Activated CD4-positive, alpha-beta T cell treated with anti-CD3 and anti-CD28 coated beads, Interleukin-2, amount 10 ng/mL, durations not matched to agents 7 days and 5 days (primary cell): ENCODE measurements around the gene INTS11. TPM values are rescaled to one million over a fixed set of nuclear protein-coding genes. Genes with fewer than 3 reads are reported as not detected.

Experiments used
- CTCF ChIA-PET: fragments of 350-600 bp; sonication (Branson Sonifier 250); formaldehyde crosslinking; loops from one replicate; lab custom pipeline; 2021; ENCODE audit warnings: antibody characterized with exemption; lab: Charles Lee
- POLR2A ChIA-PET: fragments of 350-600 bp; sonication (Branson Sonifier 250); formaldehyde crosslinking; loops from one replicate; lab custom pipeline; 2021; ENCODE audit warnings: antibody characterized with exemption; lab: Charles Lee
- DNase-seq: peaks from one replicate; pipeline ENCODE4 v3.0.0-alpha.2; 2020
- H3K27ac Mint-ChIP-seq: one replicate; pipeline ENCODE4 v1.8.0; 2021; ENCODE audit warnings: mild to moderate bottlenecking, moderate library complexity, mixed read lengths
- H3K27me3 Mint-ChIP-seq: one replicate; pipeline ENCODE4 v1.8.0; 2021; ENCODE audit warnings: mixed read lengths
- H3K36me3 Mint-ChIP-seq: one replicate; pipeline ENCODE4 v1.8.0; 2021; ENCODE audit warnings: low read depth, mixed read lengths
- H3K4me1 Mint-ChIP-seq: one replicate; pipeline ENCODE4 v1.8.0; 2021; ENCODE audit warnings: mixed read lengths
- H3K4me3 Mint-ChIP-seq: one replicate; pipeline ENCODE4 v1.8.0; 2021; ENCODE audit warnings: mild to moderate bottlenecking, moderate library complexity, mixed read lengths
- H3K9me3 Mint-ChIP-seq: one replicate; pipeline ENCODE4 v1.8.0; 2021; ENCODE audit warnings: mixed read lengths
- total RNA-seq, 2 experiments: library from RNA; stranded (reverse); gene quantifications; one replicate each; pipeline ENCODE4 v1.2.3, GENCODE V29; 2021

INTS11 gene
- total RNA-seq, 2 experiments from 2014 or later = 123 to 126 TPM

GRCh38 chr1:1284221-1285101 is 40.0 kb downstream of the INTS11 start:
- no peaks in the 10 kb centered on the region for H3K36me3 Mint-ChIP-seq
- ChIA-PET CTCF (interaction anchor here (1.4 kb wide), 1 partner anchor 161 kb away, joined by 3 read pairs; no protein-coding TSS in a partner anchor), POLR2A (no interaction called here)
- H3K27me3 Mint-ChIP-seq = no peaks in the 10 kb centered on the region
- no peaks in the 10 kb centered on the region for H3K9me3 Mint-ChIP-seq
- H3K4me3 Mint-ChIP-seq = no peak overlapping the region
- no peak overlapping the region for H3K27ac Mint-ChIP-seq
- no peaks in the 10 kb centered on the region for H3K4me1 Mint-ChIP-seq
- no peak for DNase-seq

GRCh38 chr1:1283821-1284220 is 40.6 kb downstream of the INTS11 start:
- CTCF ChIA-PET = no interaction called here
- H3K27ac Mint-ChIP-seq = no peak overlapping the region
- no peak overlapping the region for H3K4me3 Mint-ChIP-seq
- no peak for DNase-seq
- H3K9me3 Mint-ChIP-seq = no peaks in the 10 kb centered on the region
- POLR2A ChIA-PET = no interaction called here
- H3K36me3 Mint-ChIP-seq = no peaks in the 10 kb centered on the region
- no peaks in the 10 kb centered on the region for H3K27me3 Mint-ChIP-seq
- no peaks in the 10 kb centered on the region for H3K4me1 Mint-ChIP-seq

- Mint-ChIP-seq H3K9me3 (no peaks in the 10 kb centered on the region), H3K4me1 (no peaks in the 10 kb centered on the region), H3K36me3 (no peaks in the 10 kb centered on the region), H3K4me3 (no peak overlapping the region), H3K27me3 (no peaks in the 10 kb centered on the region), H3K27ac (no peak overlapping the region)
- DNase-seq = no peak
- CTCF ChIA-PET = interaction anchor here (0.5 to 2.5 kb wide), 3 partner anchors 9 to 658 kb away, joined by 3 to 6 read pairs (median 4); partner anchors contain the start of gene UBE2J2
- POLR2A ChIA-PET = no interaction called here
Measured at GRCh38 chr1:1282998-1283397, 41.5 kb downstream of the INTS11 start.

- Mint-ChIP-seq H3K9me3 (no peaks in the 10 kb centered on the region), H3K4me1 (no peaks in the 10 kb centered on the region), H3K27ac (no peak overlapping the region), H3K4me3 (no peak overlapping the region), H3K36me3 (no peaks in the 10 kb centered on the region), H3K27me3 (no peaks in the 10 kb centered on the region)
- ChIA-PET POLR2A (no interaction called here), CTCF (interaction anchor here (0.6 to 2.5 kb wide), 3 partner anchors 8 to 284 kb away, joined by 3 to 6 read pairs (median 4); partner anchors contain the start of gene UBE2J2)
- no peak for DNase-seq
Measured at GRCh38 chr1:1281533-1282321, 42.7 kb downstream of the INTS11 start.

GRCh38 chr1:1280782-1281481 is 43.5 kb downstream of the INTS11 start:
- Mint-ChIP-seq H3K27me3 (no peaks in the 10 kb centered on the region), H3K9me3 (no peaks in the 10 kb centered on the region), H3K4me3 (no peak overlapping the region), H3K27ac (no peak overlapping the region), H3K36me3 (no peaks in the 10 kb centered on the region), H3K4me1 (no peaks in the 10 kb centered on the region)
- no peak for DNase-seq
- POLR2A ChIA-PET = no interaction called here
- CTCF ChIA-PET = interaction anchor here (1.7 to 2.5 kb wide), 2 partner anchors 11 to 158 kb away, joined by 5 to 6 read pairs; no protein-coding TSS in a partner anchor

GRCh38 chr1:1279028-1279427 is 45.4 kb downstream of the INTS11 start:
- H3K4me3 Mint-ChIP-seq = no peak overlapping the region
- CTCF ChIA-PET = interaction anchor here (1.8 kb wide), 1 partner anchor 12 kb away, joined by 6 read pairs; no protein-coding TSS in a partner anchor
- DNase-seq = no peak
- no peaks in the 10 kb centered on the region for H3K27me3 Mint-ChIP-seq
- H3K36me3 Mint-ChIP-seq = no peaks in the 10 kb centered on the region
- POLR2A ChIA-PET = no interaction called here
- no peaks in the 10 kb centered on the region for H3K9me3 Mint-ChIP-seq
- H3K4me1 Mint-ChIP-seq = peaks cover 6% of the 10 kb centered on the region
- H3K27ac Mint-ChIP-seq = no peak overlapping the region

GRCh38 chr1:1278620-1279019 is 45.8 kb downstream of the INTS11 start:
- Mint-ChIP-seq H3K4me1 (peaks cover 6% of the 10 kb centered on the region), H3K27me3 (no peaks in the 10 kb centered on the region), H3K27ac (no peak overlapping the region), H3K36me3 (no peaks in the 10 kb centered on the region), H3K4me3 (no peak overlapping the region), H3K9me3 (no peaks in the 10 kb centered on the region)
- ChIA-PET POLR2A (interaction anchor here (0.6 kb wide), 1 partner anchor 284 kb away, joined by 13 read pairs; no protein-coding TSS in a partner anchor), CTCF (interaction anchor here (0.6 to 1.8 kb wide), 3 partner anchors 12 to 244 kb away, joined by 3 to 6 read pairs (median 3); no protein-coding TSS in a partner anchor)
- DNase-seq = no peak

- Mint-ChIP-seq H3K27ac (peak overlapping the region; percentile 38), H3K9me3 (no peaks in the 10 kb centered on the region), H3K4me3 (peak overlapping the region; percentile 33), H3K36me3 (peaks cover 17% of the 10 kb centered on the region), H3K4me1 (peaks cover 26% of the 10 kb centered on the region), H3K27me3 (no peaks in the 10 kb centered on the region)
- CTCF ChIA-PET = no interaction called here
- POLR2A ChIA-PET = no interaction called here
- DNase-seq = no peak
Measured at GRCh38 chr1:1275836-1276235, 48.6 kb downstream of the INTS11 start.

GRCh38 chr1:1274931-1275431 is 49.5 kb downstream of the INTS11 start:
- no peak overlapping the region for H3K27ac Mint-ChIP-seq
- no peaks in the 10 kb centered on the region for H3K9me3 Mint-ChIP-seq
- ChIA-PET CTCF (interaction anchor here (1.7 kb wide), 1 partner anchor 7 kb away, joined by 4 read pairs; no protein-coding TSS in a partner anchor), POLR2A (no interaction called here)
- peaks cover 35% of the 10 kb centered on the region for H3K4me1 Mint-ChIP-seq
- peaks cover 26% of the 10 kb centered on the region for H3K36me3 Mint-ChIP-seq
- DNase-seq = no peak
- H3K27me3 Mint-ChIP-seq = no peaks in the 10 kb centered on the region
- H3K4me3 Mint-ChIP-seq = peak overlapping the region; percentile 69

GRCh38 chr1:1274299-1274930 is 50.0 kb downstream of the INTS11 start:
- Mint-ChIP-seq H3K4me3 (peak overlapping the region; percentile 69), H3K27me3 (no peaks in the 10 kb centered on the region), H3K36me3 (peaks cover 29% of the 10 kb centered on the region), H3K9me3 (no peaks in the 10 kb centered on the region), H3K27ac (peak overlapping the region; percentile 57), H3K4me1 (peaks cover 39% of the 10 kb centered on the region)
- CTCF ChIA-PET = interaction anchor here (0.6 to 1.7 kb wide), 4 partner anchors 8 to 587 kb away, joined by 3 to 4 read pairs (median 4); no protein-coding TSS in a partner anchor
- POLR2A ChIA-PET = no interaction called here
- no peak for DNase-seq

- CTCF ChIA-PET = interaction anchor here (0.6 to 1.7 kb wide), 5 partner anchors 9 to 587 kb away, joined by 3 to 4 read pairs (median 4); no protein-coding TSS in a partner anchor
- peak within 1 kb of the TSS; percentile 88 for H3K4me3 Mint-ChIP-seq
- H3K27ac Mint-ChIP-seq = peak within 1 kb of the TSS; percentile 86
- H3K27me3 Mint-ChIP-seq = no peaks in the 10 kb centered on the region
- H3K4me1 Mint-ChIP-seq = peaks cover 39% of the 10 kb centered on the region
- POLR2A ChIA-PET = no interaction called here
- no peaks in the 10 kb centered on the region for H3K9me3 Mint-ChIP-seq
- peaks cover 31% of the 10 kb centered on the region for H3K36me3 Mint-ChIP-seq
- peak; percentile 94 for DNase-seq
Measured at GRCh38 chr1:1273512-1274298, 50.8 kb downstream of the INTS11 start, which contains the start of gene UBE2J2. Gene UBE2J2 (minus strand): TSS chr1:1273854. CDS start chr1:1267992, 5,862 bp downstream.
